Hematopoietic multipotent progenitor cell (in vitro differentiated cells): ENCODE results near the gene NFKBIE. TPM values are rescaled to one million over a fixed set of nuclear protein-coding genes. Genes with fewer than 3 reads are reported as not detected.

ENCODE experiments used
- DNase-seq, 3 donors: peaks; one replicate each; pipeline ENCODE4 v3.0.0-alpha.2; 2011 to 2015; ENCODE audit warnings: low read depth in 2 of 3, low spot score in 2 of 3
- total RNA-seq: library from RNA; depleted of rRNA; stranded (reverse); fragments of >200 nt; gene quantifications from one replicate; pipeline ENCODE4 v1.2.3, GENCODE V29; 2012

The NFKBIE gene
- total RNA-seq, 1 donor = 38.8 TPM

DNA sequence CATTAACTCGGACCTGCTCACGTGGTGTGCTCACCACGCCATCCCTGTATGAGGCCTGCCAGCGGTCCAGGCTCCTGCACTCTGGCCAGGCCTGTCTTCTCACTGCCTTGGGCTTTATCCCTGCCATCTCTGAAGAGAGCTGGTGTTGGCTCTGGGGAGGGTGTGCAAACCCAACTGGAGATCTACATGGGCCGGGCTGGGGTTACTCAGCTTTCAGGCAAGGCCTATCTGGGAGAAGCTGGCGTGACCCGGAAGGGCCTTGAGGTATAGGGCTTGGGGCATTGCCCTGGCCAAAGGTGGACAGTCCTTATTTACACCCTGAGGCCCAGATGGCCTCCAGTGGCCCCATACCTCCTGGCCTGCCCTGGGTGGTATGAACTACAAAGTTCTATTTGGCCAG, 36.9 kb downstream of the NFKBIE start:
- DNase-seq = no peak

DNA sequence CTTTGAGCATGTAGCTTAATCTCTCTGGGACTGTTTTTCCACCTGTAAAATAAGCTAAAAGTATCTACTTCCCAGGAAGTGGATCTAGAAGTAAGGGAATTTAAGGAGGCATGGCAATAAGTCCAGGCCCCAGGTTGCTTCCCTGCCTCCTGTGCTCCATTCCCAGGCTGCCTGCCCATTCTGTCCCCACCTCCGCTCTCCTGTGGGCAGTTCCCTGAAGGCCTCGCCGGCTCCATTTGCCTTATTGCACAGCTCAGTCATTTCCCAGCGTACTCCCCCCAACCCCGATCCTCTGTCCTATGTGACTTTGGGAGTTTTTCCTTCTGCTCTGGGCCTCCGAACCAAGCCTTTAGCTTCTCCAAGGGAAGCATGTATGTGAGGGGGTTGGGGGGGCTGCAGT, 37.3 kb downstream of the NFKBIE start:
- no peak for DNase-seq

GRCh38 chr6:44227148-44227793, 38.1 kb downstream of the NFKBIE start:
- no peak for DNase-seq

- DNase-seq = no peak
Observed at GRCh38 chr6:44226368-44227147, 38.8 kb downstream of the NFKBIE start.

DNA sequence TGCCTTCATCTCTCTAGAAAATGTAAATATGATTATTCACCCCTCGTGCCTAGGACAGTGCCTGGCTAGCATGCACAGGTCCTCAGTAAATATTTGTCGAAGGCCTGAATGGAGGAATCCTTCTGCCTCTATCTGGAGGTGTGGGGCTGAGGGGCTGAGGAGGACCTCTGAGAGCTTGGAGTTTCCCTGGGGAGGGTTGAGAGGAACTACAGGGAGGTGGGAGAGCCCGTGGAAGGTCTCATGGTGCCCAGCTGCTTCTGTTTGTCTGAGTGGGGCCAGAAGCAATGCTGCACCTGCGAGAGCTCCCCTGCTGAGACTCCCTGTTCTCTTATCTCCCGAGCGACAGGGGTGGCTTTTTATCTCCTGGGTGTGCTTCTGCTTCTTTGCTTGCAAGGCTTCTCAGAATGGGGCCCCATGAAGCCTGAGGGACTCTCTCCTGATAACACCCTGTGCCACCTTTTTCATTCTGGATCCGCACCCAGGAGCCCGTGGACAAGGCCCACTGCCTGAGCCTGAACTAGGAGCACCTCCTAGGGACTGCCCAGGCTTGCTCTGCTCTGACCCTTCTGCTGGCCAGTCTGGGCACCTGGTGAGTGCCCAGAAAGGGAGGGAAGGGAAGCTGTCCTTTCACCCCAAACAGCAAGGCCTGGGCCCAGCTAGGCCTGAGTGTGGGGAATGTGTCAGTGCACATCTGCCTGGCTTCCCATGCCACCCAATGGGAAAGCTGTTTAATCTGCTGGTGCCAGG, 39.6 kb downstream of the NFKBIE start:
- no peak for DNase-seq

GRCh38 chr6:44224965-44225305, 40.4 kb downstream of the NFKBIE start:
- DNase-seq = no peak

DNA sequence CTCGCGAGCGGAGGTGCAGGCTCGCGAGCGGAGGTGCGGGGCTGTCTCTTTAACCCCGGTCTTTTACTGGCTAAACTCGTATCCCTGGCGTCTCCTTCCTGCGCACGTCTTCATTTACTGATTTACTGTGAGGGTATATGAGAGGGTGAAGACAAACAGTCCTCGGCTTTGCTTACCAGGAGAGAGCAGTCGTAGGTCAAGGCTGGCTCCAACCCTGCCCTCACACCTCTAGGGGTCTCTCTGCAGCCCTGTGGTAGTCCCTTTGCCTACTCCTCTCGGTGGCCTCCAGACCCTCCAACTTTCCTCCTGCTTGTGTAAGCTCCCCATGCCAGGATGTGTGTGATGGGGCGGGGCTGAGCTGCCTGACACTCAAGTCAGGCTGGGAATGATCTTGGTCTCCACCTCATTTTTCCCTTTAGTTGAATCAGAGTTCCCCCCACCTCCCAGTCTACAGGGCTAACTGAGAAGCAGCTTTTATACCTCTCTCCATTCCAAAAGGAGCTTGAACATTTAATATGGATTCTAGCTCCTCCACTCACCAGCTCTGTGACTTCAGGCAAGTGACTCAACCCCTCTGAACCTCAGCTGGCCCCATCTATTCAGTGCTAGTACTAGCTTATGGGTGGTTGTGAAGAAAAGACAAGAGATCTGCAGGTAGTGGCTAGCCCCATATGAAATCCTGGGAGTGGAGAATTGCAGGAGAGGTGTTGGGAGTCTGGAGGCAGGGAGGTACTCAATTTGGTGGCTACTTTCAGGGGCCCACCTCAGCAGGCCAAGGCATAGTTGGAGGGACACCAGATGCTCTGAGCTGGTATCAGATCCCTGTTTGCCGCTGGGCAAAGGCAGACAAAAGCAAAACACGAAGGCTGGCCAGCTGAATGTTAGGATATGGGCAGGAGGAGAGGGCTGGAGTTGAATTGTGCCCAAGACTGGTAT, 41.1 kb downstream of the NFKBIE start:
- no peak for DNase-seq

DNA sequence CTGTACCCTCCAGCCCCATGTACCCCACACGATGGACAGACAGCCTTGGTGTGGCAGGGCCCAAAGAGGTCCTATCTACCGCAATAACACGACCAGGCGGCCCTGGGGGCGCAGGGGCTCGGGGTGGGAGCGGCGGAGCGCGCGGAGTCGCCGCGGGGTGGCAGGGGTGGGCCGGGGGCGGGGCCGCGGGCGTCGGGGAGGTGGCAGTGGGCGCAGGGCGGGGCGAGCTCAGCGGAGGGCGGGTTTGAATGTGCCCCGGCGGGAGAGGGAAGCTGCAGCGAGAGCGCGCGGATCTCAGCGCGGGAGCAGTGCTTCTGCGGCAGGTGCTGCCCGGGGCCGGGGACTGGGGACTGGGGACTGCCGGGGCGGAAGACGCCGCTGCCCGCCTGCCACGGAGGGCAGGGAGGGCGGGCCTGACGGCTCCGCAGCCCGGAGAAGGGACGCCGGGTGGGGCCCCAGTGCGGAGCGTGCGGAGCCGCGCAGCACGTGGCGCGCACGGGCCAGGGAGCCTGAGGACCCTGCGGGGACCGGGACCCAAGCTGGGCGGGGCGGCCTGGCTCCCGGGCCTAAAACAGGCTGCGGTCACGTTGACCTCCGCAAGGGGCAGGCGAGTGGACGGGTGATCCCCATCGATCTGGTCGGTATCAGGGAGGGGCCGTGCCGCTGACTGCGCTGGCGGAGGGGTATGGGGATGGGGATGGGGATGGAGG, 41.9 kb downstream of the NFKBIE start, which contains the start of gene SLC29A1:
SLC29A1 (plus strand) TSS at position 277 of the 710 bp plus-strand sequence. CDS start 3,719 bp downstream, outside the sequence.
- peak; percentile 61 to 85 (median 78) for DNase-seq

DNA sequence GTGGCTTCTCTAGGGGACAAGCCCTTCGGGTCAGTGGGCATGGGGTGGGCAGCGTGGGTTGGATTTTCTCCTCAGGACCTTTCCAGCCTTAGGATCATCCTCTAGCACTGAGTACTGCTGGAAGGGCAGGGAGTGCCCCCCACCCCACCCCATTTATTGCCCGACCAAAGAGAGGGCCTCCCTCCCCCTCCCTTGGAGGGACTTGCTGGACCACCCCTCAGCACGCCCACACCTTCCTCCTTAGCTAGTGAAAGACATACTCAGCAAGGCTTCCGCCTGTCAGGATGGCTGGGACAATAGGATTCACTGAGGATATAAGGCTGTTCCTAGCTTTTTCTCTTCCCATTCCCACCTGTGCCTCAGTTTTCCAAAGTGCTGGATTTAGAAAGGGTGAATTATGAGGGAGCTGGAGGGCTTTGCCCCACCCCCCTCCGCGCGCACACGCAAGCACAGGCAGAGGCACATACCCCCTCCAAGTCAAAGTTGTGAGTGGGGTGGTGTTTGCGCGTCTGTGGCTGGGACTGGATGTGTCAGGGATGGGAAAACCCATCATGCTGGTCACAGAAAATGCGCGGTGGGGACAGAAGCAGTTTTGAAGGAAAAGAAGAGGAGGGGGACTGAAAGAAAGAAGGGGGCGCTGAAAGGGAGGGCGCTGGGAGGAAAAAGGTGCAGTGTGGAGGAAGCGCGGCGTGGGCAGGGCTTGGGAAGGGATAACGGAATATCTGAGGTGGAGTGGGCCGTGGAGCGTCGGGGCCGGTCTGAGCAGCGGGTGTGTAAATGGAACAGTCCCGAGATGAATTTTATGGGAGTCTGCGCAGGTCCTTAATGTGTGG, 42.6 kb downstream of the NFKBIE start:
- no peak for DNase-seq

- DNase-seq = no peak
Observed at GRCh38 chr6:44221961-44222335, 43.4 kb downstream of the NFKBIE start.

DNA sequence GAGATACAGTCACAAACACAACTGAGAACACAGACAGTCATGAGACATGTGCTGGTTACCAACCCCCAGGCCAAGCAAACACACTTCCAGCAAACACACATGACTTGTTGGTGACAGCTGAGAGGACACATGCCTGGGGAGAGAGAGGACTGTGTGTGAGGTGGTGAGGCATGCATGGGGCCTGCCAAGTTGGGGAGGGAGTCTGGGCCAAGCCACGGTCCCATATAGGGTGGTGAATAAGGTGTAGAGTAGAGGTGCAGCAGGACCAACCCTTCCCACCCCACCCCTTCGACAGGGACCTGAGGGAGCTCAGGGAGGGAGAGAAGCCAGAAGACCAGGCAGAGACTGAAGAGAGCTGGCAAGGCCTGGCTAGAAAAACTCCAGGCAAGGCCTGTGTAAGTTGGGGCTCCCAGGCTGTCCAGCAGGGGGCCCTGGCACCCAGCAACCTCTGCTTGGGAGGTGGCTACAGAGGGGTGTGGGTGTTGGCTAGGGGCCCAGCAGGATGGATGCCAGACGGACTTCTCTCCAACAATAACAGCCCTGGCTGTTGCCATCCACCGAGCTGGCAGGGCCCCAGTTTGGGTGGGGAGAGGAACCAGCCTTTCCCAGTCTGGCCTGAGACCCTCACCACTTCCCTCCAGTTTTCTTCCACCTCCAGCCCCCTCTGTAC, 43.9 kb downstream of the NFKBIE start:
- DNase-seq = peak; percentile 51 to 92 (median 89)

- no peak for DNase-seq
Observed at GRCh38 chr6:44220913-44221290, 44.4 kb downstream of the NFKBIE start.

GRCh38 chr6:44219815-44220784, 45.3 kb downstream of the NFKBIE start:
- DNase-seq = no peak

GRCh38 chr6:44219053-44219814, 46.1 kb downstream of the NFKBIE start:
- DNase-seq = peak in 2 of 3 donors; percentile 57 to 64

DNA sequence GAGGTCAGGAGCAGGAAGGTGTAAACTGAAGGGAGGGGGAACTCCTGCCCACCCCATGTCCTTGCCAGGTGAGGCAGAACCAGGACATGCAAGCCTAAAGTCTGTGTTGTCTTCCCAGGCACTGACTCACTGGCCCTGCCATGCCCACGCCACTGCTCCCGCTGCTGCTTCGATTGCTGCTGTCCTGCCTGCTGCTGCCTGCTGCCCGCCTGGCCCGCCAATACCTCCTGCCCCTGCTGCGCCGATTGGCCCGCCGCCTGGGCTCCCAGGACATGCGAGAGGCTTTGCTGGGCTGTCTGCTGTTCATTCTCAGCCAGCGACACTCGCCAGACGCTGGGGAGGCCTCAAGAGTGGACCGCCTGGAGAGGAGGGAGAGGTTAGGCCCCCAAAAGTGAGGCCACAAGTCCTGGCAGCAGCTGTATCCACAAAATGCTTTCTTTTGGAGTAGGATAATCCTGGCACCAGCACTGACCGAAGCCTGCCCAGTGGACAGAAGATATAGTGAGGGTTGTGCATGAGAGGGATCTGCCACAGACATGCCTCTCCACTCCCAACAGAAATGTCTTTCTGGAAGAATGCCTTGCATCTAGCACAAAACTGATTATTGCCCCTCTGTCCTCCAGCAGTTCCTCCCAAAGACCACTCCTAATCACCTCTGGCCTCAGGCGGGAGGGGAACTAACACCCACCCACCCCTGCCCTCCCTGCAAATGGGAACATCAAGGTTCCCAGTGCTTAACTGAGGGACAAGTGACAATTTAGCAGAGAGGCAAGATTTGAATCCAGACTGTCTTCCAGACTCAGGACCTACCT, 47.8 kb downstream of the NFKBIE start:
- no peak for DNase-seq
